K562 (cell line): ENCODE data around the gene PUS7. TPM values are rescaled to one million over a fixed set of nuclear protein-coding genes. Genes with fewer than 3 reads are reported as not detected.
A peak's percentile ranks its signal among the peaks of the same experiment; 100 is the strongest.

Experiments used
- HCFC1 ChIP-seq: IDR thresholded peaks from 2 replicates; pipeline ENCODE4 v1.6.1; 2012; ENCODE audit warnings: low read depth, low read length, improper control_type of control experiment
- NEUROD1 ChIP-seq: fragments of 150-350 bp; IDR thresholded peaks from 2 replicates; pipeline ENCODE4 v1.6.1; 2014; ENCODE audit warnings: borderline replicate concordance, low read length, low read depth; ENCODE audit not compliant: partially characterized antibody
- PHB2 ChIP-seq: fragments of 450-650 bp; IDR thresholded peaks from 2 replicates; pipeline ENCODE4 v1.6.1; 2017; ENCODE audit warnings: low read depth
- POLR2A ChIP-seq: fragments of 450-650 bp; conservative IDR thresholded peaks from 2 replicates; pipeline ENCODE4 v1.6.1; 2016
- RCOR1 ChIP-seq, 2 experiments: IDR thresholded peaks; 2 replicates each; pipeline ENCODE4 v1.6.1; 2012; ENCODE audit warnings: low read depth in 2 of 2, low read length in 2 of 2, borderline replicate concordance in 1 of 2, improper control_type of control experiment in 1 of 2
- SP1 ChIP-seq: sonication (generic); formaldehyde crosslinking; IDR thresholded peaks from 2 replicates; pipeline ENCODE4 v1.8.1; 2022; ENCODE audit warnings: mild to moderate bottlenecking, missing genetic modification reagents
- ZBTB17 ChIP-seq: fragments of 450-650 bp; formaldehyde crosslinking; IDR thresholded peaks from 2 replicates; pipeline ENCODE4 v1.4.0; 2020; ENCODE audit warnings: mild to moderate bottlenecking
- ZFX ChIP-seq: sonication (generic); formaldehyde crosslinking; IDR thresholded peaks from 2 replicates; pipeline ENCODE4 v1.8.0; 2022; ENCODE audit warnings: mild to moderate bottlenecking, missing genetic modification reagents, moderate library complexity
- polyA plus RNA-seq, 8 experiments: library from polyadenylated mRNA; depleted of rRNA in 4 of 8; stranded (reverse) in 5 of 8; unstranded in 3 of 8; fragments of >200 nt; fragmentation: Nextera tagmentation in 2 of 8; fragmentation: Illumina TruSeq in 1 of 8; extraction: Ambion mirVana in 2 of 8; extraction: Trizol in 1 of 8; gene quantifications; 2 replicates each; pipeline versions ENCODE4 v1.2.1 to v1.2.3, GENCODE V29; 2011 to 2014; ENCODE audit warnings: inconsistent platforms in 1 of 8, missing spikeins in 1 of 8
- total RNA-seq, 7 experiments: library from RNA; depleted of rRNA in 6 of 7; stranded (reverse); fragments of >200 nt in 6 of 7; fragmentation: Illumina TruSeq in 2 of 7; extraction: Trizol in 2 of 7; gene quantifications; 2 replicates each; pipeline versions ENCODE4 v1.2.1 to v1.2.3, GENCODE V29; 2011 to 2021; ENCODE audit warnings: low replicate concordance in 1 of 7
- TF ChIP-seq, protein P1 (sequence below): sonication (generic); formaldehyde crosslinking; IDR thresholded peaks from 2 replicates; pipeline ENCODE4 v1.9.0; 2022; ENCODE audit warnings: mild to moderate bottlenecking, missing genetic modification reagents
- TF ChIP-seq, protein P2 (sequence below): fragments of 250-450 bp; sonication (Bioruptor Pico); IDR thresholded peaks from 2 replicates; pipeline ENCODE4 v1.9.0; 2021; ENCODE audit warnings: mild to moderate bottlenecking
- TF ChIP-seq, protein P3 (sequence below): fragments of 250-450 bp; sonication (Bioruptor Pico); IDR thresholded peaks from 2 replicates; pipeline ENCODE4 v1.4.0; 2020; ENCODE audit warnings: mild to moderate bottlenecking
- TF ChIP-seq, protein P4 (sequence below), 3 experiments: fragments of 200-800 bp in 1 of 3; fragments of 250-450 bp in 1 of 3; fragments of 450-650 bp in 1 of 3; sonication (Bioruptor Pico) in 1 of 3; sonication (Bioruptor generic) in 1 of 3; formaldehyde crosslinking in 1 of 3; IDR thresholded peaks; 2 replicates each; pipeline versions ENCODE4 v1.6.1 to v1.8.0; 2016 to 2022; ENCODE audit warnings: mild to moderate bottlenecking in 2 of 3, missing genetic modification characterization in 2 of 3, missing compliant biosample characterization in 1 of 3, moderate library complexity in 1 of 3
- TF ChIP-seq, protein P5 (sequence below), 2 experiments: fragments of 150-350 bp in 1 of 2; IDR thresholded peaks; 2 replicates each; pipeline ENCODE4 v1.6.1; 2012 to 2016; ENCODE audit warnings: low read depth in 2 of 2, low read length in 2 of 2, mild to moderate bottlenecking in 1 of 2, moderate library complexity in 1 of 2

The PUS7 gene
- total and polyA plus RNA-seq, 9 of the 15 experiments (the other 6 are each of a cell fraction or from before 2014, with no cell fraction given) = 15.1 to 95.6 (median 63.2) TPM

DNA sequence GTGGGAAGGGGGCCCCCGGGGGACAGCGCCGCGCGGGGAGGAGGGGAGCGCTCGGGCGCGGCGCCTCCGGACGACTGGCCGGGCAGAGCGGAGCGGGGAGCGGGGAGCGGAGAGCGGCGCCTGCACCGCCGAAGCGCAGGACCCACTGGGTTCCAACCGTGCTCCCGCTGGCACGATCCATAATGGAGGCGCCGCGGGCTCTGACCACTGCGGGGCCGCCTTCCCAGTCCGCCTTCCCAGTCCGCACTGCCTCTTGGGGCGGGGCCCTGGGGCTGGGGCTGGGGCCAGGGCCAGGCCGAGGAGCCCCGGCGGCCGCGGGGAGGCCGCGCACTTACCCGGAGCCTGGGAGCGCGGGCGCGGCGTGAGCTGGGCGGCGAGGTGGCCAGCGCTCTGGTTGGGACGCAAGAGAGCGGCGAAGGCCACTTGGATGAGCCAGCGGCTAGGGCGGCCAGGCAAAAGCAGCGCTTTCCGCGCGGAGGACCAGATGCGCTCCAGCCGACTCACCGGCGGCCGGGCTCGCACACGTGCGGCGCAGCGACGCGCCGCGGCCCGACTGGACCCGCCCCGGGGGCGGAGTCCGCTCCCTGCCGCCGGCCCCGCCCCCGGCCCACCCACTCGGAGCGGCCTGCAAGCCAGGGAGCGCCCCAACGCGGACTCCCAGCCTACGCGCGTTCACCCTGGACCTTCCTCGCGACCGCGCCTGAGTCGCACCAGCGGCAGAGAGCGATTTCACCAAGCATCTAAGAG, at the start of gene PUS7 (continued):
- TF ChIP-seq ZFX (CRISPR knock-in tag) (peak; percentile 95), ZBTB17 (CRISPR knock-in tag) (peak; percentile 63), NEUROD1 (peak; percentile 9), POLR2A (peak; percentile 94), PHB2 (no peak), SP1 (CRISPR knock-in tag) (peak; percentile 73; the same call in 1 of the 2 replicates), RCOR1 (IDR thresholded peaks at IDR 0.05; ENCODE audit: borderline replicate concordance in 1 of 2, low read depth in 2 of 2, low read length in 2 of 2) (peak in 1 of 2 experiments; percentile 66; a peak in 2 of 4 replicates), HCFC1 (peak; percentile 17; the same call in 1 of the 2 replicates)
- TF ChIP-seq, protein P1, sequence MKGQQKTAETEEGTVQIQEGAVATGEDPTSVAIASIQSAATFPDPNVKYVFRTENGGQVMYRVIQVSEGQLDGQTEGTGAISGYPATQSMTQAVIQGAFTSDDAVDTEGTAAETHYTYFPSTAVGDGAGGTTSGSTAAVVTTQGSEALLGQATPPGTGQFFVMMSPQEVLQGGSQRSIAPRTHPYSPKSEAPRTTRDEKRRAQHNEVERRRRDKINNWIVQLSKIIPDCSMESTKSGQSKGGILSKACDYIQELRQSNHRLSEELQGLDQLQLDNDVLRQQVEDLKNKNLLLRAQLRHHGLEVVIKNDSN (CRISPR knock-in tag) = no peak
- TF ChIP-seq, protein P2, sequence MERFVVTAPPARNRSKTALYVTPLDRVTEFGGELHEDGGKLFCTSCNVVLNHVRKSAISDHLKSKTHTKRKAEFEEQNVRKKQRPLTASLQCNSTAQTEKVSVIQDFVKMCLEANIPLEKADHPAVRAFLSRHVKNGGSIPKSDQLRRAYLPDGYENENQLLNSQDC = 0 out of 2 replicates have a peak, but pooled peaks have one; percentile 41
- TF ChIP-seq, protein P3, sequence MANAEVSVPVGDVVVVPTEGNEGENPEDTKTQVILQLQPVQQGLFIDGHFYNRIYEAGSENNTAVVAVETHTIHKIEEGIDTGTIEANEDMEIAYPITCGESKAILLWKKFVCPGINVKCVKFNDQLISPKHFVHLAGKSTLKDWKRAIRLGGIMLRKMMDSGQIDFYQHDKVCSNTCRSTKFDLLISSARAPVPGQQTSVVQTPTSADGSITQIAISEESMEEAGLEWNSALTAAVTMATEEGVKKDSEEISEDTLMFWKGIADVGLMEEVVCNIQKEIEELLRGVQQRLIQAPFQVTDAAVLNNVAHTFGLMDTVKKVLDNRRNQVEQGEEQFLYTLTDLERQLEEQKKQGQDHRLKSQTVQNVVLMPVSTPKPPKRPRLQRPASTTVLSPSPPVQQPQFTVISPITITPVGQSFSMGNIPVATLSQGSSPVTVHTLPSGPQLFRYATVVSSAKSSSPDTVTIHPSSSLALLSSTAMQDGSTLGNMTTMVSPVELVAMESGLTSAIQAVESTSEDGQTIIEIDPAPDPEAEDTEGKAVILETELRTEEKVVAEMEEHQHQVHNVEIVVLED = peak; percentile 83
- TF ChIP-seq, protein P4, sequence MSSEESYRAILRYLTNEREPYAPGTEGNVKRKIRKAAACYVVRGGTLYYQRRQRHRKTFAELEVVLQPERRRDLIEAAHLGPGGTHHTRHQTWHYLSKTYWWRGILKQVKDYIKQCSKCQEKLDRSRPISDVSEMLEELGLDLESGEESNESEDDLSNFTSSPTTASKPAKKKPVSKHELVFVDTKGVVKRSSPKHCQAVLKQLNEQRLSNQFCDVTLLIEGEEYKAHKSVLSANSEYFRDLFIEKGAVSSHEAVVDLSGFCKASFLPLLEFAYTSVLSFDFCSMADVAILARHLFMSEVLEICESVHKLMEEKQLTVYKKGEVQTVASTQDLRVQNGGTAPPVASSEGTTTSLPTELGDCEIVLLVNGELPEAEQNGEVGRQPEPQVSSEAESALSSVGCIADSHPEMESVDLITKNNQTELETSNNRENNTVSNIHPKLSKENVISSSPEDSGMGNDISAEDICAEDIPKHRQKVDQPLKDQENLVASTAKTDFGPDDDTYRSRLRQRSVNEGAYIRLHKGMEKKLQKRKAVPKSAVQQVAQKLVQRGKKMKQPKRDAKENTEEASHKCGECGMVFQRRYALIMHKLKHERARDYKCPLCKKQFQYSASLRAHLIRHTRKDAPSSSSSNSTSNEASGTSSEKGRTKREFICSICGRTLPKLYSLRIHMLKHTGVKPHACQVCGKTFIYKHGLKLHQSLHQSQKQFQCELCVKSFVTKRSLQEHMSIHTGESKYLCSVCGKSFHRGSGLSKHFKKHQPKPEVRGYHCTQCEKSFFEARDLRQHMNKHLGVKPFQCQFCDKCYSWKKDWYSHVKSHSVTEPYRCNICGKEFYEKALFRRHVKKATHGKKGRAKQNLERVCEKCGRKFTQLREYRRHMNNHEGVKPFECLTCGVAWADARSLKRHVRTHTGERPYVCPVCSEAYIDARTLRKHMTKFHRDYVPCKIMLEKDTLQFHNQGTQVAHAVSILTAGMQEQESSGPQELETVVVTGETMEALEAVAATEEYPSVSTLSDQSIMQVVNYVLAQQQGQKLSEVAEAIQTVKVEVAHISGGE (CRISPR knock-in tag; IDR thresholded peaks at IDR 0.05) = peak in 1 of 3 experiments; percentile 80; a peak in 2 of 6 replicates
- TF ChIP-seq, protein P5, sequence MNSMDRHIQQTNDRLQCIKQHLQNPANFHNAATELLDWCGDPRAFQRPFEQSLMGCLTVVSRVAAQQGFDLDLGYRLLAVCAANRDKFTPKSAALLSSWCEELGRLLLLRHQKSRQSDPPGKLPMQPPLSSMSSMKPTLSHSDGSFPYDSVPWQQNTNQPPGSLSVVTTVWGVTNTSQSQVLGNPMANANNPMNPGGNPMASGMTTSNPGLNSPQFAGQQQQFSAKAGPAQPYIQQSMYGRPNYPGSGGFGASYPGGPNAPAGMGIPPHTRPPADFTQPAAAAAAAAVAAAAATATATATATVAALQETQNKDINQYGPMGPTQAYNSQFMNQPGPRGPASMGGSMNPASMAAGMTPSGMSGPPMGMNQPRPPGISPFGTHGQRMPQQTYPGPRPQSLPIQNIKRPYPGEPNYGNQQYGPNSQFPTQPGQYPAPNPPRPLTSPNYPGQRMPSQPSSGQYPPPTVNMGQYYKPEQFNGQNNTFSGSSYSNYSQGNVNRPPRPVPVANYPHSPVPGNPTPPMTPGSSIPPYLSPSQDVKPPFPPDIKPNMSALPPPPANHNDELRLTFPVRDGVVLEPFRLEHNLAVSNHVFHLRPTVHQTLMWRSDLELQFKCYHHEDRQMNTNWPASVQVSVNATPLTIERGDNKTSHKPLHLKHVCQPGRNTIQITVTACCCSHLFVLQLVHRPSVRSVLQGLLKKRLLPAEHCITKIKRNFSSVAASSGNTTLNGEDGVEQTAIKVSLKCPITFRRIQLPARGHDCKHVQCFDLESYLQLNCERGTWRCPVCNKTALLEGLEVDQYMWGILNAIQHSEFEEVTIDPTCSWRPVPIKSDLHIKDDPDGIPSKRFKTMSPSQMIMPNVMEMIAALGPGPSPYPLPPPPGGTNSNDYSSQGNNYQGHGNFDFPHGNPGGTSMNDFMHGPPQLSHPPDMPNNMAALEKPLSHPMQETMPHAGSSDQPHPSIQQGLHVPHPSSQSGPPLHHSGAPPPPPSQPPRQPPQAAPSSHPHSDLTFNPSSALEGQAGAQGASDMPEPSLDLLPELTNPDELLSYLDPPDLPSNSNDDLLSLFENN (IDR thresholded peaks at IDR 0.05; ENCODE audit: low read depth in 2 of 2, low read length in 2 of 2) = no peak
